ENCODE results near the gene C17orf113.
"Not testable (repeated sequence)": the region's sequence is repeated elsewhere in the genome, so short reads cannot be mapped to it uniquely, and the experiment has no call there.

C17orf113 gene

DNA sequence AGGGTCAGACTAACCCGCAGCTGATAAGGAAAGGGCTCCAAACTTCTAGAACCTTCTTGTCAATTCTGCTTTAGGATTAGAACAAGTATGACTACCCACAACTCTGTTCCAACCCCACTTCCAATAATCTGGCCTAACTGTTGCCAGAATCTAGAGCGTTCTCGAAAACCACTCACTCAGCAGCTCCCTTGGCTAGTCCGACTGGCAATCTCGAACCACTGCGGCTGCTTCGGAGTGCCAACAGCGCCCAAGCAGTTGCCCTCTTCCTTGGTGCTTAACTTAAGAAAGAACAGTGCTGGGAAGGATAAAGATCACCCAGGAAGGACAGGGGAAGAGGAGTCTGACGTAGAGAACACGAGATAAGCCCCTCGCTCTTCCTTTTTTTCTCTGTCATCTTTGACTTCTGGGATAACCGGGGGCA is 34.0 kb downstream of the C17orf113 start:
- no peak for DNase-seq

DNA sequence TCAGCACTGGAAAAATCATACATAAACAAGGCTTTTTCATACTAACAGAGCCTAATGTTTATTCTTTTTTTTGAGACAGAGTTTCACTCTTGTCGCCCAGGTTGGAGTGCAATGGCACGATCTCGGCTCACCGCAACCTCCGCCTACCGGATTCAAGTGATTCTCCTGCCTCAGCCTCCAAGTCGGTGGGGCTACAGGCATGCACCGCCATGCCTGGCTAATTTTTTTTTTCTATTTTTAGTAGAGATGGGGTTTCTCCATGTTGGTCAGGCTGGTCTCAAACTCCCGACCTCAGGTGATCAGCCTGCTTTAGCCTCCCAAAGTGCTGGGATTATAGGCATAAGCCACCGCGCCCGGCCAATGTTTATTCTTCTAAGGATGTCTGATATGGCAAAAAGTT is 36.7 kb downstream of the C17orf113 start:
- not testable (repeated sequence) for DNase-seq

DNA sequence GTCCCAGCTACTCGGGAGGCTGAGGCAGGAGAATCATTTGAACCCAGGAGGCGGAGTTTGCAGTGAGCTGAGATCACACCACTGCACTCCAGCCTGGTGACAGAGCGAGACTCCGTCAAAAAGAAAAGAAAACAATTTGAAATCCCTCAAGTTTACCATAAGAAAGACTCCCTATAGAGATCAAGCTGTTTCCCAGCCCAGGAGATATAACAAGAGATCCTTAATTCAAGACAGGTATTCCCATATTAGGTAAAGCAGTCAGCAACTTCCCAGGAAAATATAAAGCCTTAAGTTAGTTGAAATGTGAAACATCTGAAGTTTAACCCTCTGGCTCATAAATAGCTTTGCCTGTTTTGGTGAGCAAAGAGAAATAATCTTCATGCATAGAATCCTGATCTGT is 38.0 kb downstream of the C17orf113 start:
- DNase-seq: not testable (repeated sequence)

DNA sequence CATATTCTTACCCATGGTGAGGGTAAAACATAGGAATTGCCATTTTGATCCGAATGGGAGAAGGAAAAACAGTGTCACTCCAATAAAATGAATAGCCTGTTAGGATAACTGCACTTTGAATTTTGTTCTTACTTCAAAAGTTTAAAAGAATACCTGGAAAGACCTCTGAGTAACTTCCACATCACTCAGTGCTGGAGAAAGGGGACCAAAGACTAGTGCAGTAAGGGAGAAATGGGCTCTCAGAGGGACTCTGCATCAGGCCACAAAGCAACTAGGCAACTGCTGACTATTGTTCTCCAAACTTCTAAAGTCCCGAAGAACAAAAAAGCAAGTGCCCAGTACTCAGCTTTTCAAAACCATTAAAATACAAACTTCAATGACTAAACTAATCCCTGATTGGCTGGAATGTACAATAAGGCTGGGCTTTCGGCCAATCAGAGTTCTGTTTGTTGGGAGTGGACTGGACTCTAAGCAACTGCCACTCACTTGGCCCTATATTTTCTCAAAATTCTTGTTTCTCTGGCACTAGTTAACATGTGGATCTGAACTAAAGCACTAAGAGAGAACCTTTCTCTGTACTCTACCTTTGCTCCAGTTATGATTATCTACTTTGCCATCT is 39.4 kb downstream of the C17orf113 start:
- DNase-seq: no peak

DNA sequence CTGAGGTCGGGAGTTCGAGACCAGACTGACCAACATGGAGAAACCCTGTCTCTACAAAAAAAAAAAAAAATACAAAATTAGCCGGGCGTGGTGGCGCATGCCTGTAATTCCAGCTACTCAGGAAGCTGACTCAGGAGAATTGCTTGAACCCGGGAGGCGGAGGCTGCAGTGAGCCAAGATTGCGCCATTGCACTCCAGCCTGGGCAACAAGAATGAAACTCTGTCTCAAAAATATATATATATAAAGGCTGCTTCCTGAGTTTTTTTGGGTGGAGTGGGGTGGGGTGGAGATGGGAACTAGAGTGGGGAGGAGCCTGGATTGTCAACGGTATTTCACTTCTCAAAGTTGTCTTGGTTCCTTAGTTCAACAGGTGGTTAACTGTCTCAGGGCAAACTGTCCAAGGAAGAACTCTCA is 40.1 kb downstream of the C17orf113 start:
- DNase-seq: not testable (repeated sequence)

DNA sequence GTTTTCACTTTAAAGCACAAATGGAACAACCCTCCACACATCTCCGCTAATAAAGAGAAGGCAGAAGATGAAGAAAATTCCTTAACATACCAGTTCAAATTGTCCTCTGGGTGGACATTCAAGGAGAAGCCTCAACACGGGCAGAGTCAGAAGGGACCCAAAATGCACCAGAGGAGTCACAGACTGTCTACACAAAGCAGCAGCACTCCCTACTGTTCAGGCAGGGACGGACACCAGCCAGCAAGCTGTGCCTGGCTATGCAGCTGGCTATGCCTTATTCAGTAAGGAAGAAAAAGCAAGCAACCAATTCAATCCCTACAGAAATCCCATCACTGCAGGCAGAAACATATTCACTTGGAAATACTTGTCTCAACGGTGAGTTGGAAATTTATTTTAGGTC is 41.2 kb downstream of the C17orf113 start:
- no peak for DNase-seq

DNA sequence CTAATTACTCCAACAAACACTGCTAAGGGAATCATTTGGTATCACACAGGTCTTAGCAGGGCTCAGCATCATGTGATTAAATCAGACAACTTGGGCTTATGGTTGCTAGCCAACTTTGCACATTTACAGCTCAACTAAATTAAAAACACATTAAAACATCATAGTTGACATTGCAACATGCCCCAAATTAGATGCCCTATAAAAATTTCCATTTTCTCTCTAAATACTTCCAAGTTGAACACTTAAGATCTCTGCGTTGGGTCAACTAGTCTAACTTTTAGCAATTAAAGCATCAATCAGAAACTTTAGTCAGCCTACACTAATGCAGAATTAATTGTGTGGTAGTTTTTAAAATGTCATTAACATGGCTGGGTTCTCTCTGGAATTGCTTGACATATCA is 45.2 kb downstream of the C17orf113 start:
- DNase-seq: no peak

DNA sequence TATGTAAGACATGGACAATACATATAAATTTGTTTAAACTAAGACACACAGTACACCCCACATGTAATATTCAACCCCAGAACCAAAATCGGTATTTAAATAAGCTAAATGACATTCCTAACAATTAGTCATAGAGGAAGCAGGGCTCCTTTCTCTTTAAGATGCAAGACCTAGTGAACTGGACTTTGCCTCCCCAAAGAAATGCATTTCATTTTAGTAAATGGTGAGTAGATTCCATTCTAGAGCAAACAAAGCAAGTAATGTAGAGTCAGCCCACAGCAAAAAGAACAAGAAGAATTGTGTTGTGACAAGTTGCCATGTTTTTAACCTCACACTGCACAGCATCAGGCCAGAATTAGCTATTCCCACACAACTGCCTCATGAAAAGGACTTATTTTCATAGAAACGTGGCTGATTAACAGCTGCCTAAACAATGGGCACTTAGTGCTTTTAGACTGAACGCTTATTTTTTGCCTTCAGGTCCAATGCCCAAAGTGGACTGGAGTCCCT is 47.6 kb downstream of the C17orf113 start:
- no peak for DNase-seq

DNA sequence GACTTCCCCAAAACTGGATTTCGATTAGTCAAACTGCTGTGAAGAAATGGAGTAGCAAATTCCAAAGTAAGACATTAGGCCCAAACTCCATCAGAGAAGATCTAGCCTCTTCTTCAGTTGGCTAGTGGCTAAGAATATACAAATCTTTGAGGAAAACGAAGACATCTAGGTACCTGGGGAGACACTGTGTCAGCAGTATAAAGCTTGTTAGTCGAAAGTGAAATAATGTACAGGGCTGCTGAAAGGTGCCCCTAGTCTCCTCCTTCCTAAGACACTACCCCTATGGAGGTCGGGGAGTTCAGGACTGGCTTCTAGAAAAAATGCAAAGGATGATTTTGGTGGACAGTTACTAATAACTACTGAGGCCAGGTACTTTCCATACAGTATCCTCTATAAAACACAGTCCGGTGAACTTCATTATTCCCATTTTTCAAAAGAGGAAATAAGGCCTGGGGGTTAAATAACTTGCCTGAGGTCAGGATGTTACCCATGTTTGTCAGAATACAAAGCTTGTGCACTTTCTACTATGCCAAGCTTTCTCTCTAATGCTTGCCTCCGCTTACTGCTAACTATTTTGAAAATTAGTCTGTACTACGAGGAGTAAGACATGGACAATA is 48.1 kb downstream of the C17orf113 start:
- no peak for DNase-seq

DNA sequence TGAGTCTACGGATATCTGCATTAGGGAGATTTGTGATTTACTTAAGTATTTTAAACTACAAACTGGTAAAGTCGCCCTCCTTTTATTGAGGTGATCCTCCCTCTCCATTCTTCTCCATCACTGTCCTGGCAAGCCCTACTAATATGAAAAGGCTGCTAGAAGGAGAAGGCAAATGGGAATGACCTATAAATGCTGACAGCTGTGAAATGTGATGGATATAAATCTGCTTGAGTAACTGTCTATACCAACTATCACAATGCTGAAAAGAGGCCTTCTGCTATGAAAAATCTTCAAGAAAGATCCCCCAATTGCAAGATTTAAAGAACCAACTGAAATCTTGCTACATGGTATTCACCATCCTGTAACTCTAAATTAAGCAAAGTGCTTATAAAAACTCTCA is 48.7 kb downstream of the C17orf113 start:
- no peak for DNase-seq

DNA sequence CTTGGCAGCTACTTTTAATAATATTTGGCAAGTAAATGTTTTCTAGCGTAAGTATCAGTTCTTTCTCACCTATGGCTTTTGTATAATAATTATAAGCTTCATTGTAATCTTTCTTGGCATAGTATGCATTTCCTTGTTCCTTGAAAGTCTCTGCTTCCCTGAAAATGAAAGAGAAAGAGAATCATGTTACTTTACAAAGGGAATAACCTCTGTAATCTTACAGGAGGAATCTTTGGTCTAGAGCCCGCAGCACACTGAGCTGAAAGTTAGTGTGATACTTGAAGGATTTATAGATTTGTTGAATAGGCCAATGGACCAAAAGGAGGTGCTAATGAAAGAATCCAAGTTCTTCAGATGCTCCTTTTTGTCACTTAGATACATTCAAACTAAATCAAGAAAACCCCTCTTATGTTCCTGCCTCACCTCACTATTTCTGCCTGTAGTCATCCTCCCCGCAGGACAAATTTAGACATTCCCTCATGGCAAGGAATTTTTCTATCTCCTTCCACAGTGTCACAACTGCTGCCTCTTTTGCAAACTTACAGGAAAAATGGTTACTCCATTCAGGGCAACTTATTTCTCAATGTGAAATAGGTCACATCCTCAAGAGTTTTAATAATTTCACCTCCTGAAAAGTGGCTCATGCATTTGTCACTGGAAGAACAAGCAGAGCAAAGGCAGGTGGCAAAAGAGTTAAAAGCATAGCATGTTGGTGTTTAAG is 49.8 kb downstream of the C17orf113 start:
- DNase-seq: no peak

DNA sequence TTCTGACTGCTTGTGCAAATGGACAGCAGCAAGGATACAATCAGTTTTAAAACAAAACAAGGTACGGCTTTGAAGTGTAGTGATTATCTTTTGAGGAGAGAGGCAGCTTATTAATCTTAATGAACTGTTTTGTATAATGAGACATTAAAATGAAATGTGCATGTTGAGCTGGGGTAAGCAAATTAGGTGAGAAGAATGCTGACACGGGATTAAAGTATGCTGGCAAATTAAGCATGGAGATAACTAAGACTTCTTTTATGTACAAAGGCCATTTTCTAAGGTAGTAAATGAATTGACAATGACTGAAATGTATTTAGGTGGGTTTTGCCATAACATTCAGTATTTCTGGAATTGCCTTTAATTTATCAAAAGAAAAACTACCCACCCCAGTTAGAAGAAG is 51.9 kb downstream of the C17orf113 start:
- no peak for DNase-seq

DNA sequence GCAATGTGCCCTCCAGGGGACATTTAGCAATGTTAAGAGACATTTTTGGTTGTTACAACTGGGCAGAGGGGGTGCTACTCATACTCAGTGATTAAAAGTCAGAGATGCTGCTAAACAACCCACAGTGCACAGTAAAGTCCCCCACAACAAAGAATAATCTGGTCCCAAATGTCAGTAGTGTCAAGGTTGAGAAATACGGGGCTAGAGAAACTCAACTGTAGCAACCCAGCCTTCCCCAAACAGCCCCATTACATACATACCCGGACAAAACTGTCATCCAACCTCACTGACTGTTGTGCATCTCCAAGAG is 53.6 kb downstream of the C17orf113 start:
- DNase-seq: no peak

DNA sequence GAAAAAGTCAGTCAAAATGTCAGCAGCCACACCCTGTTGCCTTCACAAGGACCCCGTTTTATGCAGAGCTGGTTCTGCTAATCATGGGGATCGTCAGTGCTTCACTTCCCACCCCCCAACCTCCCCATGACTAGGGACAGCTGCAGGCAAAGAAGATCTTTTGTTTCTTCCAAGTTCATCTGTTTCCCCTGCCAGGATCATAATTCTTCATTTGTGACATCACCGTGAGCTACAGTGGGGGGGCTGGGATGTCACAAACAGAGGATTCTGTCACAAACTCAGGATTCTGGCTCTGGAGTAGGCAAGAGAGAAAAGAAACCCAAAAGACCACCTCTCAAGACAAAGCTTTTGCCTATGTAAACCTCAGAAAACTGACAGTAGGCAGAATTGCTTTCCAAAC is 57.8 kb downstream of the C17orf113 start:
- no peak for DNase-seq

DNA sequence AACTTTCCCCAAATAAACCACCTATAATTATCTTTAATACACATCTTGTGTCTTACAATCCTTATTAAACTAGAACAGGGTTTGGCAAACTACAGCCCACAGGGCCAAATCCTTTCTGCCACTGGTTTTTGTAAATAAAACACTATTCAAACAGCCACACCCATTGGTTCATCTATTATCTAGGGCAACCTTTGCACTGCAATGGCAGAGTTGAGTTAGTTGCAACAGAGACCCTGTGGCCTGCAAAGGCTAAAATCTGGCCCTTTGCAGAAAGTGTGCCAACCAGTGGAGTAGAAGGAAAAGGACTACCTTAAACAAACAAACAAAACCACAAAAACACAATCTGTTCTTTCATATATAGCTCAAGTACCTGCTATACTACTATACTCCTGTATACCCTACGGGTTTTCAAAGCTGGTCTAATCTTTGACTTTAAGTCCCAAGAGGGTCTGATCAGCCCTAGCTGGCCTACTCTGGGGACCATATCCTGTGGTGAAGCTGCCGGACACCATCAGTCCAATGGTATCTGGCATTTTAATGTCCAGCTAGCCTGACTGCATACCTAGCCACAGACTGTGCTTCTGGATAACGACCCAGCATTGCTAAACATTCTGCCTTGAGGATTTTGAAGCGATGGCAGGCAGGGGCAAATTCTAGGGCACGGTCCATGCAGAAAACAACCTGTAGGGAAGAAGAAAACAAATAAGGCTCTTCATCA is 60.5 kb downstream of the C17orf113 start:
- DNase-seq: no peak

DNA sequence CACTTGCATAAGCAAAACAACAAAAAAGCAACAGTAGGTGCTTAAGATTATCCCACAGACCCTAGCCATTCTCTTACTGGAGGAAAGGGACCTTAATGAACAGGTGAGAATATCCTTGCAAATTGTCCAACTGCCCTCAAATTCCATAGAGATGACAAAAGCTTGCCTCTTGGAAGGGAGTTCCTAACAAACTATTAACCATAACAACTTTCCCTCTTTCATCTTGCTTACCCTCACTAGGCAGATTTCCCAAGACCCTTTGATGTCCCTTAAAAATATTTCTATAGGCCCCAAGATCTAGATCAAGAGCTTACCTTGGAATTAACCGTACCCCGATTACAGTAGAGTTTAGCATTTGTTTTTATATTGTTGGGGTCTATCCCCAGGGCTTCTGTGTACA is 62.0 kb downstream of the C17orf113 start:
- DNase-seq: no peak

Data from NCI-H1694 (cell line).